Motor neuron (in vitro differentiated cells): ENCODE data around the gene DEGS1. TPM values are rescaled to one million over a fixed set of nuclear protein-coding genes. Genes with fewer than 3 reads are reported as not detected.

ENCODE experiments used
- ATAC-seq, 8 experiments: fragments of 200-7000 bp; cut with Tn5 transposase; replicated peaks in 6 of 8; 2 replicates each; pipeline ENCODE4 v1.8.0; 2021; ENCODE audit warnings: mild to moderate bottlenecking in 8 of 8, moderate library complexity in 8 of 8
- H3K27ac ChIP-seq, 2 donors: fragments of 250-450 bp; sonication (Bioruptor Pico); 2 replicates each; pipeline ENCODE4 v1.9.0; 2021; ENCODE audit warnings: antibody characterized with exemption in 2 of 2, mild to moderate bottlenecking in 2 of 2, moderate library complexity in 1 of 2
- H3K4me1 ChIP-seq, 2 donors: fragments of 250-450 bp; sonication (Bioruptor Pico); replicated peaks in 1 of 2; 2 replicates each; pipeline ENCODE4 v1.6.1; 2021; ENCODE audit warnings: antibody characterized with exemption in 2 of 2, mild to moderate bottlenecking in 2 of 2, moderate library complexity in 1 of 2
- H3K4me3 ChIP-seq, 5 donors: fragments of 250-450 bp; sonication (Bioruptor Pico); 2 replicates each; pipeline ENCODE4 v1.9.0; 2021; ENCODE audit warnings: antibody characterized with exemption in 5 of 5, mild to moderate bottlenecking in 5 of 5, moderate library complexity in 4 of 5
- WGBS, 10 experiments: fragments of 450-650 bp; shearing (Covaris generic); methylation state at CpG; one replicate each; pipeline ENCODE4 v1.0.0; 2022; 5-methylcytosine and 5-hydroxymethylcytosine counted together
- in situ Hi-C, 9 experiments: fragments of 400-800 bp; cut with MboI; loops; one replicate each; pipeline ENCODE4 v1.15.0; 2021; ENCODE audit warnings: low sequenced_read_pairs in 9 of 9, low pct_unique_long_range_greater_than_20kb in 2 of 9; ENCODE audit not compliant: unreplicated experiment in 9 of 9
- total RNA-seq, 8 experiments: library from RNA; unstranded; fragments of 300-600 nt; gene quantifications; 2 replicates each; pipeline versions ENCODE4 v1.2.3 to v1.2.4, GENCODE V29; 2022

DEGS1 gene
- total RNA-seq, 8 experiments from 2014 or later = 38.2 to 97.5 (median 75.2) TPM

DNA sequence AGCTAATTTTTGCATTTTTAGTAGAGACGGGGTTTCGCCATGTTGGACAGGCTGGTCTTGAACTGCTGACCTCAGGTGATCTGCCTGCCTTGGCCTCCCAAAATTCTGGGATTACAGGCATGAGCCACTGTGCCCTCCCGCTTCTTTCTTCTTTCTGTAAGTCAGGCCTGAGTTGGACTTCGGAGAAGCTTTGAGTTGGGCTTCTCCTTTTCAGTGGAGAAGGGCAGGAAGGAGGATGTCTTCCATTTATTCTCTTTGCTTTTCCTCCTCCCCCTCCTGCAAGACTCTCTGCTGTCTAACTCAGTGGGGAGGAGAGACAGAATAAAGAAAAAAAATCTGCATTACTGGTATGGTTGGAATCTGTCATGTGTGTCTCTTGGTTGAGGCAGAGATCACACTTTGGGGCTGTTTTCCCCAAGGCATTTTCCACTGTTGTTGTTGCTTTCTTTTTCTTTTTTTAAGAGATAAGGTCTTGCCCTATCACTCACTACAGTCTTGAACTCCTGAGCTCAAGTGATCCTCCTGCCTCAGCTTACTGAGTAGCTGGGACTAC is 13.2 kb upstream of the DEGS1 start:
- H3K27ac ChIP-seq = no peak overlapping the region
- in situ Hi-C loops = no loop called here
- WGBS, 10 experiments = 42 to 91% (median 87%) methylated on average over 2 to 4 of the region's 4 CpGs; no CpG with 5 or more reads in 3 of the 10 experiments
- ATAC-seq = peak in 2 of 8 experiments; percentile 21 to 30
- H3K4me3 ChIP-seq = no peak overlapping the region
- H3K4me1 ChIP-seq = no peaks in the 10 kb centered on the region

DNA sequence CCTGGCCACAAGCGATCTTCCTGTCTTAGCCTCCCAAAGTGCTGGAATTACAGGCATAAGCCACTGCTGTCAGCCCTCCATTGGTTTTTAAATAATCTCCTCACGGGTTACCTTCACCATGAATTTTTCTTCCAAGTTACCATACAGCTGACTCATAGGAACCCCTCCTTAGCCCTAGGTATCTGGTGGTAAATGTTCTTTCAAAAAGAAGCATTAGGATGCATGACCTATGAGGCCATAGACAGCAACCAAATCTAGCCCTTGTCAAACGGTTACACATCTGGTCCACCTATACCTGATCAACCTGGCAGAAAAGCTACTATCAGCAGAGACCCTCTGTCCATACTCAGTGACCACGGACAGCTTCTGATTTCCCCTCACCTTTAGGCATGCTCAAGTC is 12.7 kb upstream of the DEGS1 start:
- Histone ChIP-seq H3K4me3 (no peak overlapping the region), H3K4me1 (no peaks in the 10 kb centered on the region), H3K27ac (no peak overlapping the region)
- 56 to 100% (median 78%) methylated on average over 1 to 4 of the region's 4 CpGs for WGBS, 10 experiments
- ATAC-seq = peak in 3 of 8 experiments; percentile 7 to 73 (median 43)
- in situ Hi-C loops = no loop called here

DNA sequence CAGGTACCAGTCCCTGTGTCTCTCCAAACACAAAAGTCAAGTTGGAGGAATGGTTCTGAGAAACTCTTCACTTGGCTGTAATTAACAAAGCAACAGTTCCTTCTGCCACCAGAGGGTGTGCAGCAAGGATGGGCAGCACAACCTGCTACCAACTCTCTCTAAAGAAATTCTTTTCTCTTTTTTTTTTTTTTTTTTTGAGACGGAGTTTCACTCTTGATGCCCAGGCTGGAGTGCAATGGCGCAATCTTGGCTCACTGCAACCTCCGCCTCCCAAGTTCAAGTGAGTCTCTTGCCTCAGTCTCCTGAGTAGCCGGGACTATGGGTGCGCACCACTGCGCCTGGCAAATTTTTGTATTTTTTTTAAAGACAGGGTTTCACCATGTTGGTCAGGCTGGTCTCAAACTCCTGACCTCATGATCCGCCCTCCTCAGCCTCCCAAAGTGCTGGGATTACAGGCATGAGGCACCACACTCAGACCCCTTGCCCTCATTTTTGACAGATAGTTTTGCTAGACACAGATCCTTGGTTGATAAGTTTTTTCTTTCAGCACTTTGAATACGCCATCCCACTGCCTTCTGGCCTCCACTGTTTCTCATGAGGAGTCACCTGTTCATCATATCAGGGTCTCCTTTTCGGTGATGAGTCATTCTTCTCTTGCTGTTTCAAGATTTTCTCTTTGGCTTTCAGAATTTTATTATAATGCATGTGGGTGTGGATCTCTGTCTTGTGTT is 12.1 kb upstream of the DEGS1 start:
- peak in 3 of 8 experiments; percentile 16 to 30 (median 23) for ATAC-seq
- H3K4me1 ChIP-seq = no peaks in the 10 kb centered on the region
- H3K4me3 ChIP-seq = no peak overlapping the region
- in situ Hi-C loops = no loop called here
- WGBS, 10 experiments = 70 to 100% (median 93%) methylated on average over 1 to 9 of the region's 9 CpGs
- no peak overlapping the region for H3K27ac ChIP-seq

DNA sequence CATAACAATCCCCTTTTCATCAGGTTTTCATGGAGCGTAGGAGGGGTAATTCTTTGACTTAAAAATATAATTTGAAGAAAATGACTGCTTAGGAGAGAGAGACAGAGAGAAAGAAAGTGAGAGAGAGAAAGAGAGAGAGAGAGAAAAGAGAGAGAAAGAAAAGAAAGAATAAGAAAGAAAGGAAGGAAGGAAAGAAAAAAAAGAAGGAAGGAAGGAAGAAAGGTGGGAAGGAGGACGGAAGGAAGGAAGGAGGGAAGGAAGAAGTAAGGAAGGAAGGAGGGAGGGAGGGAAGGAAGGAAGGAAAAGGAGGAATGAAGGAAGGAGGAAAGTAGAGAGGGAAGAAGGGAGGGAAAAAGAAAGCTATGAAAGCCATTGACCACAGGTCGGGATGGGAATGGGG is 10.8 kb upstream of the DEGS1 start:
- H3K4me3 ChIP-seq = no peak overlapping the region
- no peak overlapping the region for H3K27ac ChIP-seq
- 63 to 96% (median 86%) methylated on average over 2 to 3 of the region's 3 CpGs for WGBS, 10 experiments
- no peak for ATAC-seq
- H3K4me1 ChIP-seq = no peaks in the 10 kb centered on the region
- in situ Hi-C loops = no loop called here

DNA sequence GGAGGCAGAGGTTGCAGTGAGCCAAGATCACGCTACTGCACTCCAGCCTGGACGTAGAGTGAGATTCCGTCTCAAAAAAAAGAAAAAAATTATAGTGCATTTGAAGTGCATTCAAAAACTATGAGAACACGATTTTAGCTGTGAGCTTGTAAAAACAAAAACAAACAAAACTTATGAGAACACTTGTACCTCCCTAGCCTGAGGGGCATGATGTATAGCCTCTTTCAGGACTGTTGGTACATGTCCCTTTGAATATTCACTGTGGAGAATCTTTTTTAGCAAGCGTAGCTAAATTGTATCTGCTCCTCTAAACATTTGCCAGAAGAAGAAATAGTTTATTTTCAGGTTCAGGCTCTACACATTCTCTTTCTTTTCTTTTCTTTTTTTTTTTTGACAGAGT is 9.5 kb upstream of the DEGS1 start:
- in situ Hi-C loops = no loop called here
- peak in 3 of 8 experiments; percentile 15 to 81 (median 20) for ATAC-seq
- no peak overlapping the region for H3K4me3 ChIP-seq
- H3K27ac ChIP-seq = no peak overlapping the region
- WGBS, 10 experiments = 18 to 100% (median 83%) methylated on average over 1 to 5 of the region's 5 CpGs
- no peaks in the 10 kb centered on the region for H3K4me1 ChIP-seq

DNA sequence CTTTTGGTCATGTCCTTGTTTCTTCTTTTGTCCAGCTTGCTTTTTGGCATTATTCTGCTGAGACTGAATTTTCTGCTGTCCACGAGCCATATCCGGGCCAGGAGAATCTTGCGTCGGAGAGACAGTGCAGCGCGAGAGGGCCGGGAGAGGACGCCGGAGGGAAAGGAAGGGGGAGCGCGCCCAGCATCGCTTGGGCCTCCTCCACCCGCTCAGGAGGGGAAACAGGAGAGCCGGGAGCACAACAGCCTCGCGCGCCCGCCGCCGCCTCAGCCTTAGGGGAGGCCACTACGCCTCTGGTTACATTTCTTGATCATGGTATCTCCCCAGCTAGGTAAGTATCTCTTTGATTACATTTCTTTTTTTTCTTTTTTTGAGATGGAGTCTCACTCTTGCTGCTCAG is 7.4 kb upstream of the DEGS1 start:
- no peak overlapping the region for H3K27ac ChIP-seq
- WGBS, 10 experiments = 0 to 61% (median 25%) methylated on average over 1 to 18 of the region's 21 CpGs; no CpG with 5 or more reads in 4 of the 10 experiments
- ATAC-seq = peak; percentile 68 to 100 (median 88)
- H3K4me1 ChIP-seq = no peaks in the 10 kb centered on the region
- H3K4me3 ChIP-seq = no peak overlapping the region
- in situ Hi-C loops = no loop called here

DNA sequence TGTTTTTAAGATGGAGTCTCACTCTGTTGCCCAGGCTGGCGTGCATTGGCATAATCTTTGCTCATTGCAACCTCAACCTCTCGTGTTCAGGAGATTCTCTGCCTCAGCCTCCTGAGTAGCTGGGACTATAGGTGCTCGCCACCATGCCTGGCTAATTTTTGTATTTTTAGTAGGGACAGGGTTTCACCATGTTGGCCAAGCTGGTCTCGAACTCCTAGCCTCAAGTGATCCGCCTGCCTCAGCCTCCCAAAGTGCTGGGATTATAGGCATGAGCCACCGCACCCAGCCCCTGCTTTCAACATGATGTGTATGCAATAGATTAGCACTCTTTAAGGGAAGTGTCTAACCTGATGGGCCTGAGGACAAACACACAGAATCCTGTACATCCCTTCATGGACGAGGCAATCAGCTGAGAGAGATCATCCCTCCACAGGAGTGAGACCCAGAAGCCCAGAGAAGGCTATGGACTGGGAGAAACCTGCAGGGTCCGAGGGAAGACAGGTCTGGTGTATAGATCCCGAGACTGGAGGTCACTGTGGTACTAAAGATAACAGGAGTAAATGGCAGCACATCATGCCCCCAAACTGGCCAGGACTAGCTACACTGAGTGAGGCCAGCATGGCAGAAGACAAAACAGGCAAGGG is 5.6 kb upstream of the DEGS1 start:
- in situ Hi-C loops = no loop called here
- no peak for ATAC-seq
- H3K4me3 ChIP-seq = no peak overlapping the region
- whole genome bisulfite sequencing, 10 experiments = 76 to 100% (median 92%) methylated on average over 2 to 8 of the region's 9 CpGs; no CpG with 5 or more reads in 2 of the 10 experiments
- peaks cover 5% of the 10 kb centered on the region in 2 donors for H3K4me1 ChIP-seq
- H3K27ac ChIP-seq = no peak overlapping the region

DNA sequence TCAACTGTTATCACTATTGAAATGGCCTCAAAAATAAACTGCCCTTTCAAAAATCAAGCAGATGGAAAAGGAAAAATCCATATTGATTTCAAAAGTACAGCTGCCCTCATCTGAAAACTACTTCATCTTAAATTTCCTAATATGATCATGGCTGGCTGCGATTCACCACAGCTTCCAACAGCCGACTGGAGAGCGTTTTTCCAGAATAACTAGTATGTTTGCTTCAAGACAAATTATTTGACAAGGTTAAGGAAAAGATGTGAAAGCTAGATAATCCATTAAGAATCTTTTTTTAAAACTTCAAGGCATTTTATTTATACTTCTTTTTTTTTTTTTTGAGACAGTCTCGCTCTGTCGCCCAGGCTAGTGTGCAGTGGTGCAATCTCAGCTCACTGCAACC is 4.1 kb upstream of the DEGS1 start:
- WGBS, 10 experiments = 88 to 100% (median 95%) methylated on average over 2 to 5 of the region's 5 CpGs; no CpG with 5 or more reads in 1 of the 10 experiments

DNA sequence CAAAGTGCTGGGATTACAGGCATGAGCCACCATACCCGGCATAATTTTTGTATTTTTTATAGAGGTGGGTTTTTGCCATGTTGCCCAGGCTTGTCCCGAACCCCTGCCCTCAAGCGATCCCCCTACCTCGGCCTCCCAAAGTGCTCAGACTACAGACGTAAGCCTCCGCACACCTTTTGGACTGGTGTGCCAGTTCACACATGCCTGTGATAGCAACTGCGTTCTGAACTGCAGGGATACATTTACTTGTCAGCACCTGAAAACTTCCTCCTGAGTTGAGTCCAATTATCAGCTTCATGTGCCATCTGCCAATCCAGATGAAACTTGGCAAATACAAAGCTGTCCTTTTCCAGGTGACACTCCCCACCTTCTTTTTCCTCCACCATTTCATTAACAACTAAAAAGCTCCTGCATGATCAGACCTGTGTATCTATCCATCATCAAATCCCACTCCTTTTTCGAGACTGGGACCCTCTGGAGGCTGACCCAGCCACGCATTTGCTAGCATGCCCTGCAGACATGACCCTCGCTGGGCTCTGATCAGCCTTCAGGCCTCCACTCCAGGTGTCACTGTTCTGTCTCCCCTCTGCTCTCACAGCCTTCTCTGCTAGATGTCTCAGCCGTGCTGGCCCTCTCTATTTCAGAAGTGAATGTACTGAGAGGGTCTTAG is 2.1 kb upstream of the DEGS1 start:
- in situ Hi-C loops = no loop called here
- whole genome bisulfite sequencing, 10 experiments = 69 to 100% (median 93%) methylated on average over 1 to 10 of the region's 11 CpGs; no CpG with 5 or more reads in 2 of the 10 experiments
- peaks cover 13 to 16% of the 10 kb centered on the region in 2 donors for H3K4me1 ChIP-seq
- H3K4me3 ChIP-seq = no peak overlapping the region
- no peak overlapping the region for H3K27ac ChIP-seq
- ATAC-seq = no peak

More for the DNA sequence above, 4.1 kb upstream of the DEGS1 start:
- ATAC-seq = no peak
- Histone ChIP-seq H3K4me1 (peaks cover 5% of the 10 kb centered on the region in 2 donors), H3K4me3 (no peak overlapping the region), H3K27ac (no peak overlapping the region)
- in situ Hi-C loops = no loop called here

DNA sequence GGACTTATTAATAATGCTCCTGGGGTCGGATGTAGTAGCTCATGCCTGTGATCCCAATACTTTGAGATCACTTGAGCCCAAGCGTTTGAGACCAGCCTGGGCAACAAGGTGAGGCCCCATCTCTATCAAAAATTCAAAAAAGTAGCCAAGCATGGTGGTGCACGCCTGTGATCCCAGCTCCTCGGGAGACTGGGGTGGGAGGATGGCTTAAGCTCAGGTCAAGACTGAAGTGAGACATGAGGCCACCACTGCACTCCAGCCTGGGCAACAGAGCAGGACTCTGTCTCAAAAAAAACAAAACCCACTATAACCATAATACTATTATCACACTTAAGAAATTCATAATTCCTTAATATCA is 1.6 kb upstream of the DEGS1 start:
- no peak for ATAC-seq
- in situ Hi-C loops = no loop called here
- Histone ChIP-seq H3K4me1 (peaks cover 13 to 16% of the 10 kb centered on the region in 2 donors), H3K27ac (no peak overlapping the region), H3K4me3 (no peak overlapping the region)
- WGBS, 10 experiments = 83 to 100% (median 90%) methylated on average over 1 to 4 of the region's 4 CpGs; no CpG with 5 or more reads in 4 of the 10 experiments

DNA sequence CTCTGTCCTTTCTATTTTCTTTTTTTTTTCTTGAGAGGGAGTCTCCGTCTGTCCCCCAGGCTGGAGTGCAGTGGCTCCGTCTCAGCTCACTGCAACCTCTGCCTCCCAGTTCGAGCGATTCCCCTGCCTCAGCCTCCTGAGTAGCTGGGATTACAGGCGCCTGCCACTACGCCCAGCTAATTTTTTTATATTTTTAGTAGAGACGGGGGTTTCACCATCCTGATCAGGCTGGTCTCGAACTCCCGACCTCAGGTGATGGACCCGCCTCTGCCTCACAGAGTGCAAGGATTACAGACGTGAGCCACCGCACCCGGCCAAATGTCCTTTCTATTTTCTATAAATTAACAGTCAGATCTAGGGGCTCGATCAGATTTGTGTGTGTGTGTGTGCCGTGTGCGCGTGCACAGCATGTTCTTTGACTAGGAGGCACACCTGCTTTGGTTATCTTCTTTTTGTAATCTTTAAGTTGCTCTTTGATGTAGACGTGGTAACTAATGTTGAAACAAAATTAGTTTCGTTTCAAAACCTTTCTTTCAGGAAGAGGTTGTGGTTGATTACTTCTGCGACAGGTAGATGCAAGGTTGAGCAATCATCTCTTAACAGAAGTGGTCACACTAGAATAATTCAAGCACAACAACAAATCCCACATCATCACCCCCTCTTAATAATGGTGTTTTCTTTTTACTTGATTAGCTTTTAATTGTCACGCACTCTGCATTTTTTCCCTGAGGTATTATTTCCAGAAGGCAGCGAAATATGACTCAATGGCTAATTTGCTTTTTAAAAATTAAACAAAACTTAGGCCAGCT is 779 bp upstream of the DEGS1 start:
- peak overlapping the region; percentile 67 to 93 (median 84) for H3K4me3 ChIP-seq
- peak overlapping the region; percentile 84 to 93 for H3K27ac ChIP-seq
- in situ Hi-C loops = no loop called here
- H3K4me1 ChIP-seq = peaks cover 13 to 16% of the 10 kb centered on the region in 2 donors
- WGBS, 10 experiments = 29 to 80% (median 73%) methylated on average over 3 to 22 of the region's 22 CpGs
- ATAC-seq = no peak

DNA sequence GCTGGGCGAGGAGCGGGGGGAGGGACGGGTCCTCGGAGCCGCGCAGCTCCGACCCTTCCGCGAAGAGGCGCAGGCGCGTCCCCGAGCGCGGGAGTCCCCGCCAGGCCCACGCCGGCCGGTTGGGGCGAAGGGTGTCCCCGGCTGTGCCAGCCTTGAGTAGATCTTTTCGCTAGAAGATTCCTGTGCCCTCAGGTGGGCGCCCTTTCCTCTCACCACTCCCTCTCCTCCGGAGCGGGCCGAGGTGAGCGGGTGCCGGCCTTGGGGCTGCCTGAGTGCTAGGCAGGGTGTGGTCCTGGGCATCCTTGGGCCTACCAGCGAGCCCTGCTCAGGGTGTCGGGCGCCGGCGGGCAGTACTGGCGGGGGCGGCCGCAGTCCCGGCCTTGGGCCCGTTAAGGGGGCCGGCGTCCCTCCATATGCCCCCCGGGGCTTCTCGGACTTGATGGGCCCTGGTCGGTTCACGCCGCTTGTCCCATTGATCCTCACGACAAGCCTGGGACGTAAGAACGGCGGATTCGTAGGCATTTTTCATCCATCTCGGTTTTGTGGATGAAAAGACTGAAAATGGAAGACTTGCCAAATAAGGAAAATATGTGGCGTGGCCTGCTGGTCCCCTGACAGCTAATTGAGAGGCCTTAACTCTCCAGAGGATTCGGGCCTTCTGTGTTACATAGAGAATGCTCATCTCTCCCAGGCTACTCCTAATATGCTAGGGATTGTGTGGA is 712 bp downstream of the DEGS1 start:
- in situ Hi-C loops = no loop called here
- peak; percentile 70 to 77 (median 72) for ATAC-seq
- peak overlapping the region; percentile 84 to 93 for H3K27ac ChIP-seq
- 0 to 2% (median 1%) methylated on average over 2 to 17 of the region's 53 CpGs; no CpG with 5 or more reads in 1 of the 10 experiments for WGBS, 10 experiments
- peaks cover 13 to 16% of the 10 kb centered on the region in 2 donors for H3K4me1 ChIP-seq
- H3K4me3 ChIP-seq = peak overlapping the region; percentile 67 to 93 (median 84)
